ENCODE data around the gene LEKR1. TPM values are rescaled to one million over a fixed set of nuclear protein-coding genes. Genes with fewer than 3 reads are reported as not detected.

LEKR1 gene
- total and polyA plus RNA-seq, 2 of the 13 experiments (the other 11 are each of a cell fraction or from before 2014, with no cell fraction given): 0.49 to 1.5 TPM

- no peaks in the 10 kb centered on the region for H3K79me2 ChIP-seq (ENCODE audit: insufficient read depth, low read length)
- DNase-seq (ENCODE audit: low spot score) (no peak), ATAC-seq (no peak), FAIRE-seq (no peak)
- no peak overlapping the region for H3K4me2 ChIP-seq (ENCODE audit: low read depth, low read length)
- intact Hi-C loops (cut with micrococcal nuclease; ENCODE audit: unreplicated experiment) (no loop called here), in situ Hi-C loops (cut with HindIII; ENCODE audit: extremely low pct_ligation_motif_present, low pct_unique_long_range_greater_than_20kb) (no loop called here)
- H3K9ac ChIP-seq (ENCODE audit: insufficient read depth, low read depth, low read length): no peak overlapping the region
- H4K20me1 ChIP-seq (ENCODE audit: insufficient read depth, low read length): no peaks in the 10 kb centered on the region
- no peak overlapping the region for H3K4me3 ChIP-seq (replicated peaks in 1 of 3; ENCODE audit: insufficient read depth in 1 of 3, low read depth in 2 of 3, low read length in 3 of 3)
- H2AFZ ChIP-seq (ENCODE audit: low read length): no peak overlapping the region
- CTCF ChIA-PET (ENCODE audit: low intra/inter-chr PET ratio, low total read pairs): no interaction called here
- WGBS (ENCODE audit: low lambda C conversion rate): 0% methylated on average over 1 of the region's 1 CpG
- POLR2A ChIA-PET: no interaction called here
- TF ChIP-seq TFDP2 (CRISPR knock-in tag; IDR thresholded peaks at IDR 0.05): no peak
- no peak for TF ChIP-seq GMEB2 (CRISPR knock-in tag; IDR thresholded peaks at IDR 0.05; ENCODE audit: low read depth)
- no peak for TF ChIP-seq ZBTB3 (CRISPR knock-in tag; IDR thresholded peaks at IDR 0.05; ENCODE audit: borderline replicate concordance, low read depth)
- no peak for TF ChIP-seq THAP8 (CRISPR knock-in tag; IDR thresholded peaks at IDR 0.05; ENCODE audit: borderline replicate concordance)
- H3K9me3 ChIP-seq (ENCODE audit: low read length): no peaks in the 10 kb centered on the region
- H3K27me3 ChIP-seq (ENCODE audit: control insufficient read depth in 1 of 2, insufficient read depth in 2 of 2, low read length in 2 of 2): no peaks in the 10 kb centered on the region
- H3K27ac ChIP-seq (ENCODE audit: extremely low read length, insufficient read depth, low read length): no peak overlapping the region
- H3K36me3 ChIP-seq (replicated peaks in 1 of 2; ENCODE audit: control insufficient read depth in 1 of 2, insufficient read depth in 2 of 2, low read length in 2 of 2): no peaks in the 10 kb centered on the region
- no peaks in the 10 kb centered on the region for H3K4me1 ChIP-seq (ENCODE audit: insufficient read depth, low read length)
- no TSS peak for BruUV-seq (replicated peaks)
These were observed 149.6 kb downstream of the LEKR1 start for GRCh38 chr3:156975721-156976120.

- Histone ChIP-seq H4K20me1 (ENCODE audit: insufficient read depth, low read length) (no peaks in the 10 kb centered on the region), H3K79me2 (ENCODE audit: insufficient read depth, low read length) (no peaks in the 10 kb centered on the region), H3K4me1 (ENCODE audit: insufficient read depth, low read length) (no peaks in the 10 kb centered on the region), H3K4me3 (replicated peaks in 1 of 3; ENCODE audit: insufficient read depth in 1 of 3, low read depth in 2 of 3, low read length in 3 of 3) (no peak overlapping the region), H3K9ac (ENCODE audit: insufficient read depth, low read depth, low read length) (no peak overlapping the region), H3K27ac (ENCODE audit: extremely low read length, insufficient read depth, low read length) (no peak overlapping the region), H3K9me3 (ENCODE audit: low read length) (no peaks in the 10 kb centered on the region), H3K27me3 (ENCODE audit: control insufficient read depth in 1 of 2, insufficient read depth in 2 of 2, low read length in 2 of 2) (no peaks in the 10 kb centered on the region), H3K4me2 (ENCODE audit: low read depth, low read length) (no peak overlapping the region), H2AFZ (ENCODE audit: low read length) (no peak overlapping the region), H3K36me3 (replicated peaks in 1 of 2; ENCODE audit: control insufficient read depth in 1 of 2, insufficient read depth in 2 of 2, low read length in 2 of 2) (no peaks in the 10 kb centered on the region)
- intact Hi-C loops (cut with micrococcal nuclease; ENCODE audit: unreplicated experiment): no loop called here
- 48% methylated on average over 4 of the region's 4 CpGs for WGBS (ENCODE audit: low lambda C conversion rate)
- DNase-seq (ENCODE audit: low spot score) (no peak), FAIRE-seq (no peak), ATAC-seq (no peak)
- ChIA-PET CTCF (ENCODE audit: low intra/inter-chr PET ratio, low total read pairs) (no interaction called here), POLR2A (no interaction called here)
- no peak for TF ChIP-seq NFE2L2 (IDR thresholded peaks at IDR 0.05; ENCODE audit: low read length)
- in situ Hi-C loops (cut with HindIII; ENCODE audit: extremely low pct_ligation_motif_present, low pct_unique_long_range_greater_than_20kb): no loop called here
- BruUV-seq (replicated peaks): no TSS peak
These were observed 150.8 kb downstream of the LEKR1 start for GRCh38 chr3:156976933-156977332.
